GM19240 (cell line): ENCODE data around the gene MYH9.

Source experiments
- DNase-seq: peaks from one replicate; pipeline ENCODE4 v3.0.0; 2011; ENCODE audit warnings: low spot score; ENCODE audit not compliant: insufficient read length

MYH9 gene

DNA sequence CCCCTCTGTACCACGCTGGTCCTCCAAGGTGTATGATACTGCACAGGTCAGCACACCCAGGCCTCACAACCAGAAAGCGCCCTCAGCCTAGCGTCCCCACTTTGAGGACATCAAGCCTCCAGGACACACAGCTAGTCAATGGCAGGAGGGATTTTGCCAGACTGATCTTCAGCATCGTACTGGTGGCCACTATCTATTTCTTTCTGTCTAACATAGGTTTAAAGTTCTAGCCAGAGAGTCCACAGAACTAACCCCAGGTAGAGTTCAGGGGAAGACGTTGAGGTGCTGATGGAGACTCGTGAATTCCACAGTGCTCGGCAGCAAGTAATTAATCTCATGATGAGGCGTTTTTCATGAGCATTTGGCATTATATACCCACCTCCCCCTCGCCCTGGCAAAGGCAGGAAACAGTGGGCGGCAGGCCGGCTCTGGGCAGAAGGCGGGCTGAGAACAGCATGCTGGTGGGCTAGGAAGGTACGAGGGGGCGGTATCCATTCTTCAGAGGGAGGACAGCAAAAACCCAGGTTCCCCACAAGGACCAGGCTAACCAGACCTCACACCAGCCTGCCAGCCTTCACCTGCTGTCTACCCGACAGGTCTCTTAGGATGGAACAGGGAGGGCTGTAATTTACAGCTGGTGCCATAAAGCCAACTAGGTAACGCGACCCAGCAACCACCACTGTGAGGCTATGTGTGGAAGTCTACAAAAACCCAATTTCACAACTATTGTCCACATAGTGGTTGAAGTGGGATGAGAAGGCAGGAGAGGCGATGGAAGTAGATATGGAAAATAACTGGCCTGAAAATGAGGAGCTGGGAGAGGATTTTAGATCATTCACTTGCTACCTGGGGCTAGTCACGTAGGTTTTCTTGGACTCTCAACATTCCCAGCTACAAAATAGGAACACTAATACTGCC, 18.5 kb downstream of the MYH9 start:
- no peak for DNase-seq

DNA sequence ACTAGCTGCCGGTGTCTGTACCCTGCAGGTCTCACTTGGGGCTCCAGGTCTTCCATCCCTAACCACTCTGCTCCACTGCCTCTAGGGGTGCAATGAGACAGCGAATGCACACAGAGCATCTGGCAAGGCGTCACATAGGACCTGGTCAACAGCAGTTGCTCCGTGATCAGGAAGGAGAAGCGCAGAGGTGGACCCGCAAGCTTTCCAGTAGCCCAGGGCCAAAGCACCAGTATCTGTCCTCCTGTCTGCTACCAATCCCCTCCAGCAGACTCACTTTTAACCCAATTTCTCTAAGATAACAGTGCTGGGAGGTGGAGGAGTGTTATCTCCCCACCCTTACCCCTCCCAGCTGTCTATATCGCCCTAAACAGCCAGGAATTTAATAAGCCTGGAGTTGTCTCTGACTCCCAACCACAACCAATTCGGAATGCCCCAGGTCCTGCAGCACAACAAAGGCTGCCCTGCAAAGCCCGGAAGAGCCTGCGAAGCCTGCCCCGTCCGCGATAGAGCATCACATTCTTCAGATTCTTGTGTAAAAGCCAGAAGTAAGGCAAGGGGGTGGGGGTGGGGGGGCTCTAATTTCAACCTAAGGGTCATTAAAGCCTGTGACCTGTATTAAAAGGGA, 19.3 kb downstream of the MYH9 start:
- DNase-seq, result no peak

DNA sequence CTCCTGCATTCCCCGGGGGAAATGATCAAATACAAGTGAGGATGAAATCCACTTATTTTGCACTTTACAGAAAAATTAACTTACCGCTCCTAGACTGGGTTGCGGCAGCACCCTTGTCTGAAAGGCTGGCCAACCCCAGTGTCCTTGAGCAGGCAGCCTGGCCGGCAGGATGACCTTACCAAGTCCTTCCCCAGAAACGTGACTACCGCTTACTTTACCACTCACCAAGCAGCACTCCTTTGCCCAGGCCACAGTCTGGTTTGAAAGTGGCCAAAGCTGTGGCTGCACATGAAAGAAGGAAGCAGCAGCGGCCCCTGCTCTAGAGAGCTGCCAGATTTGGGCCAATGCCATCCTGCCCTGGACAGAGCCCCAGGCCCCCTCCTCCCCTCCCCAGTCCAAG, 20.3 kb downstream of the MYH9 start:
- no peak for DNase-seq

DNA sequence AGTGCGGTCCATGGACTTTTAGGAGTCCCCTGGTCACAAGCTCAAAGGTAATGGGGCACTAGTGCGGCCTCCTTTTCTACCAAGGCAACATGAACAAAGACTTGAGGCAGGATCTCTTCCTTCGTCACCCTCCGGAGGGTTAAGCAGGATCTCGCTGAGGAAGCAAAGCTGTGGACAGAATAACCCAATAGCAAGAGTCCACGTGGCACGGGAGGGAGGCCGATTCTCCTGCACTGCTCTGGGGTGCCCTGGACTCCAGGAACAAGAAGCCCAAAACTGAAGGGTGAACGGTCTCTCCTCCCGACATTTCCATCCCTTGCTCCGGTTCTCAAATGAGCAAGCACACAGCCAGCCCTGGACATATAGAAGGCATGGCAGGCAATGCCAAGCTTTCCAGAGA, 20.7 kb downstream of the MYH9 start:
- DNase-seq, result no peak

DNA sequence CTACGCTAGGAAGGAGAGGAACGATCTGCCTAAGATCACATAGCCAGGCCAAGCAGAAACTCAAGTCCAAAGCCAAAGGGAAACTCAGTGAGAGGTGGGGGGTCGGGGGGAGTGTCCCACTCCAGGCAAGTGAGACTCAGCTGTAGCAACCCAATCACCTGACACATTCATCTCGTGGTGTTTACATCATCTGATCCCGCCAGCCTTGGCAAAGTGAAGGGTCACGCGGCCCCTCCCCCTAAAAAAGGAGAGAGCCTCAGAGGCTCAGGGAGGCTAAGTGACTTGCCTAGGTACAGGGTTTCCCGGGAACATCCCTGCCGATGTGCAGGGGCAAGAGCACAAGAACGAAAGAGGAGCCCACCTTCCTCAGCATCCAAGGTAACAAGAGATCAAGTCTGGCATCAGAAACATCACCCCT, 21.5 kb downstream of the MYH9 start:
- no peak for DNase-seq

DNA sequence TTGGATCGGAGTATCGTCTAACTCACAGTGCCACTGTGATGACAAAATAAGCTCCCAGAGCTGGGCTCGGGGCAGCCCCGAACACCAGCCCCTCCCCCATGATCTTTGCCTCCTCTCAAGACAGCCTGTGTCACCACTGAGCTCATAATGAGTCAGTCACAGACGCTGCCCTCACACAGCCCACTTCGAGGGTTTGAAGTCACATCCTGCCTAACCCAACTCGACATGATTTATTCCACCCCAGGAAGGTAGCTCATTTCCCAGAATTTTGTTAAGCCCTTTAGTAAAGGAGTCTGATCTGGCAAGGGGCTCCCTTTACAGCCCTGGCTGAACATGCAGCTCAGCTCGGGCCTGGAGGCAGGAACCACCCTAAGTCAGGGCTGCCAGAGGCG, 22.8 kb downstream of the MYH9 start:
- DNase-seq, result no peak

DNA sequence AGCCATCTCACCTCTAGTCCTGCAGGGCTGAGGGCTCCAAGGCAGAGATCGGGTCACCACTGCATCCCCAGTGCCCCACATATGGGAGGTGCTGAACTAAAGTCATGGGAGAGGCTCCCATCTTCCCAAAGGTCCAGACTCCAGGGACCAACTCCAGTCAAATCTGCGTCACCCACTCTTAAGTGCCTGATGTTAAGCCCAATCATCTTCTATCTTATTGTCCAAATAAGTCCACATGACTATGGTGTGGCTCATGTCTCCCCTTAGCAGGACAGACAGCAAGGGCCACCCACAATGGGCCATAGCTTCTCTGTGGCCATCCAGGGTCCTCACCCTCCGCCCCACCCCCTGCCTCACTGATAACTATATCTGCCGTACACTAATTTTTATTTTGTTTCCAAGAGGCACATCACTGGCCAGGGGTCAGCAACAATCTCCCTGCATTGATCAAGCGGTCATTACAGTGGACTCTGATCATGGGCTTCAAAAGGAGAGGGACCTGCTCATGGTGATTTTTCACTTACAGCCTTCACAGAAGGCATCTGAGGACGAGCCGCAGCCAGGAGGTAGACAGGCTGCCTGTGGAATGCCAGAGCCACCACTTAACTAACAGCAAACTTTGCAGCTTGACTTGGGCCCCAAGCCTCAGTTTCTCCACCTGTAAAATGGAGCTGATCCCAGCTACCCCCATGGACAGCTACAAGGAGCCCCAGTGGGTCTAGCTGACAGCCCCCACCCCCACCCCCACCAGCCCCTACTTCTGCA, 23.3 kb downstream of the MYH9 start:
- no peak for DNase-seq

DNA sequence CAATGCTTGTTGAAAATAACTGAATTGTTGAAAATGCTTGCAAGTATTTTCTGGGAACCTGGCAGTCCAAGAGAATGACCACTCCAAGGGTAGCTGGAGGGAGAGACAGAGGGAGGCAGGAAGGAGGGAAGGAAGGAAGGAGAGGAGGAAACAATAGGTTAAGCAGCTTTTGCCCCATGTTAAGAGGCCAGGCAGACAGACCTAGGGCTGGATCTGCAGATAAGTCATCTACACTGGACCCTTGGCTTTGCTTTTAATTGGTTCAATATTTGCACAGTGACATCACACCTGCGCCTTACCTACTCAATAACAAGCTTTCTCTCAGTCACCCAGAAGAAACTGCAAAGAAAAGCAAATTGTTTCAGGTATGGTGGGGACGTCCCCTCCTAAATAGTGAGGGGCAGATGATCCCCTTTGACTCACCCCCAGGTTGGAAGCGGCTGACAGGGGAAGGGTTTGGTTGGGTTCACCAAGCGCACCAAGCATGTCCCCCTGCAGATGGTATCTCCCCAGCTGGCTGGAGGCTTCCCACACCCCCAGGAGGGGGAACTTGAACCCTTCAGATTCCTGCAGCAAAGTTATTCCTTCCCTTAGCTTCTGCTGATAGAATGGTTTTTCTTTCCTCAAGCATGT, 24.3 kb downstream of the MYH9 start:
- DNase-seq, result no peak

DNA sequence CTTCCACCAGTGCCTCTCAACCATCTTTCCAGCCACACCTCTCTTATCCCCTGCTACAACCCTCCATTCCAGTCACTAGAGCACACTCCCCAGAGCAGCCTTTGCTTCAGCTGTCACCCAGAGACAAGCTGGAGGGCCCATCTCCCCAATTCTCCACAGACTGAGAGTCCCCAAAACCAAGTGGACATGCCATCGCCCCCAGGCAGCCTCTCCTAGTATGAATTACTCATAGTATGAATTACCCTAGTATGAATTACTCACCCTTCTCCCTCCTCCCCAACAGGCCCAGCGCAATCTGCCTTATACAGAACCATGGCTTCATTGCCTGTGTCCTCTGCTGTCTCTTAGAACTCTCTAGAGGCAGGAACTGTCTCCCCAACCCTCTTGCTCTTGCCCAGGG, 24.8 kb downstream of the MYH9 start:
- DNase-seq, result no peak

DNA sequence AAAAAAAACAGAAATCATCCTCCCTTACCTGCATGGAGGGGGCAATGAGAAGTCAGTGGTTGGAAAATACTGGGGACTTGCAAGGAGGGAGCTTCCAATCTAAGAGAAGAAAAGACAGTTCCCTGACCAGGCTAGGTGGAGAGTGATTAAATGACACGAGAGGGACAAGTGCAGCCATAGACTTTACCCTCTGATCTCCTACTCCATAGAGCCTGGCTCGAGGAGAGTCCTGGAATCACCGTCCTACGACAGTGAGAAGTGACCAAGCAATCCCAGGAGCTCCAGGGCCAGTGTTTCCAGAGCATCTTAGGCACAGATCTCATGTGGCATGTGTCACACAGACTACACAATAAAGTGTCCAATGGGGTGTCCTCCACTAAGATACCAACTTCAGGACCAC, 25.7 kb downstream of the MYH9 start:
- no peak for DNase-seq

DNA sequence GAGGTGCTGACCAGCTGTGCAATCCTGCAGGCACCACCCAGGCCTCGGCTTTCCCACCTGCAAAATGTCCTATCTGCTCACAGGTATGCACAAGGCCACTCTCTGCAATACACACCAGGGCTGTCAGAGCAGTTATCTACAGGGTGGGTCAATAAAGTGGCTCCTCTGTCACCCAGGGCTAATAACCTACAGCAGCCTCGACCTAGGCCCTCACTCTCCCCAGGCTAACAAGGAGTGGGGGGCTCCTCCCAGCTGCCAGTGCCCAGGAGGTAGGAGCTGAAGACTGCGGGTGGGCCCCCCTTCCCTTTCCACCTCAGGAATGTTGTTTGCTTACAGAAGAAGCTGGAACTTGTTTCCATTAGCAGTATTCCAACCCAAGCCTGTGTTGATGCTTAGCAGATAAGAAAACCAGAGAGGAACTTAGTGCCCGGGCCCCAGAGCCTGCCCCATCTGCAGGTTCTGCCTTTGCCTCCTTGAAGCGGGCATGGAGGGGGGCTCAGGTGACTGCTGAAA, 26.8 kb downstream of the MYH9 start:
- DNase-seq, result no peak

DNA sequence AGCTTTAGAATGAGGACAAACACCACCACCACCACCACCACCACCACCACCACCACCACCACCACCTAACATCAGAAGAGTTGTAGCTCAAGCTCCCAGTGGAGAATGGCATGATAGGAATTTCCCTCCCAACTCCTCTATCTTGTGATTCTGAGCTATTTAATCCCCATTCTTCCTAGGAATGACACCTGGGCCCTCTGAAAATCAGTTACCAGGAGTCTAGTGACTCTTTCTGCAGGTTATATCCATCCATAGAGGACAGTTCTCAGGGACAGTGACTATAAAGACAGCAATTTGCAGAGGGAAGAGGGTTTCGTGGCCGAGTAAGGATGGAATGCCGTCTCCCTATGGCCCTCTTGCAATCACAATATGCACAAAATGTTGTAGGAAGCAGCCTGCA, 27.8 kb downstream of the MYH9 start:
- no peak for DNase-seq

DNA sequence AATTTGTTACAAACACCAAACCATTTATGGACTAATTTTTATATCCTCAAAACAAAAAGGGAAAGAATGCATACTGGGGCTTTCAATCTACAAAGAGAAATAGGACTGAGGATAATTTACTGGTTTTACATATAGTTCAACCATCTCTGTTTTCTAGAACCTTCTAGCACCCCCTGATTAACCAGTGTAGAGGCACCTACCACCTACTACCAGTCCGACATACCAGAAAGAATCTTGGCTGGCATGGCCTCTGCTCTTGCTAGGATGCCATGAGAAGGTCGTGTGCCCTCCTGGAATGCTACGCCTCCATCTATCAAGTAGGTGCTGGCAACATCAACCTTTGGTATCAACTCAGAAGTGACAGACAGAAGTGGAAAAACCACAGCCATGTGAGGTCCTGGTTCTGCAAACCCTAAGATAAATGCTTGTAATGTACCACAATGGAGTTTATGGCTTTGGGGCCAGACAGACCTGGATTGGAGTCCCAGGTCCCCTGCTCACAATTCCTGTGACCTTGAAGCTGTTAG, 28.2 kb downstream of the MYH9 start:
- DNase-seq, result no peak

DNA sequence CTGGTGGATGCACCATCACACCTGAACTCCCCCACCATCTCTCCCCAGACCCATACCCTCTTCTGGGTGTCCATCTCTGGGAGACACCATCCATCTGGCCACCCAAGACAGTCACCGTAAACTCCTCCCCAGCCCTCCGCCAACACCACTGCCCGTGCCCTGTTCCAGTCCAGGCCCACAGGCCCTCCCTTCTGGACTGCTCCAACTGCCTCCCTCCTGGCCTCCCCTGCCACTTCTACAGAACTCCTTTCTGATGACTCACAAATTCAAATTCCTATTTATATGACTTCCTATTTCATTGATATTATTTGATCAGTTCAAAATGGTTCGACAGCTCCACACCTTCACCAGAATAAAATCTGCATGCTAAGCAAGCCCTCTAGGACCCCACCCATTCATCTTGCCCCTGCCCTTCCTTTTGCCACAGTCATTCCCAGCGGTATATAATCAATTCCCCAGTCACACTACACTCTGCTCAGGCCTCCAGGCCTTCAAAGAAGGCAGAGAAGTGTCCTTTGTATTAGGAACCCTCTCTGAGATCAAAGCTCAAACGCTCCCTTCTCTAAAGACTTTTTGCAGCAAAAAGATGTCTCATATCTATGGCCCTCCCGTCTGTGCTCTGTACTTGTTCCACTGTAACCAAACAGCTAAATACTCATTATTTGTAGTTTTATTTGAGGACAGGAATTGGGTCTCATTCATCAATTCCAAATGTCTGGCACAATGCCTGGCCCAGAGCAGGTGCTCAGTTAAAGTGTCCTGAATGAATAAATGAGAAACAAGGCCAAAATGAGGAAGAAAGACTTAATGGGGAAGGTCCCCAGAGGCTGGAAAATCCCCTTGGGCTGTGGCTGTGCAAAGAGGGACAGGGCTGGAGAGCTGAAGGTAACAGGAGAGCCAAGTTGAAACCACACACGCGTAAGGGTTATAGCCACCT, 29.0 kb downstream of the MYH9 start:
- peak; percentile 41 for DNase-seq

DNA sequence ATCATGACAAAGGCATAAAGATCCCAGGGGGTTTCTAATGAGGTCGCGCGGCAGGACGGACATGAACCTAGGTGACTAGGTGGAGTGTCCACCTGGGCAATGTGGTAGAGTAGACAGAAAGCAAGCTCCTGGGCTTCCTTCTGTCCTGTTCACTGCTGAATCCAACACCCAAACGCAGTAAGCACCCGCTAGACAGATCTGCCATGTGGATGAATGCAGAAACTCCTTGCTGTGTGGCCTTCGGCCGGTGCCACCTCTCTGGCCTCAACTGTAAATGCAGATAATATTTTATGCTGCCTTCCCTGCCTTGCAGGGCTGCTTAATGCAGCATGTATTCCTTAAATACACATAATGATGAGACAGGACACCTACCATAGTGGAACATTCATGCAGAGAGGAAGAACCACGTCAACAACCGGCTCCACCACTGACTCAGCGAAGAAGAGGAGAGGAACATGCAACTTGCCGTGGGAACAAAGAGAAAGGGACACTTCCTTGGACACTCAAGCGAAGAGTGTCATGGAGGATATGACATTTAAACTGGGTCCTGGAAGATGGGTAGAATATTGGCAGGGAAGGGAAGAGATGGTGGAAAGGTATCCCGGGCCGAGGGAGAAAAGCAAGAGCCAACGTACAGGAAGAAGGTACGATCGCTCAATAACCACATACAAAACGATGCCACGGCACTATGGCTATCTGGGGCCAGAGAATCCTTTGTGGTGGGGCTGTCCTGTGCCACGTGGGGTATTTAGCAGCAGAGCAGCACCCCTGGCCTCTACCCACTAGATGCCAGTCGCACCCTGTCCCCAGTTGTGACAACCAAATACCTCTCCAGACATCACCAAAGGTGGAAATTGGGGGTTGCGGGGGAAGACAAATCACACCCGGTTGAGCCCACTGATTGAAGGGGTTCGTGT, 30.8 kb downstream of the MYH9 start:
- no peak for DNase-seq

DNA sequence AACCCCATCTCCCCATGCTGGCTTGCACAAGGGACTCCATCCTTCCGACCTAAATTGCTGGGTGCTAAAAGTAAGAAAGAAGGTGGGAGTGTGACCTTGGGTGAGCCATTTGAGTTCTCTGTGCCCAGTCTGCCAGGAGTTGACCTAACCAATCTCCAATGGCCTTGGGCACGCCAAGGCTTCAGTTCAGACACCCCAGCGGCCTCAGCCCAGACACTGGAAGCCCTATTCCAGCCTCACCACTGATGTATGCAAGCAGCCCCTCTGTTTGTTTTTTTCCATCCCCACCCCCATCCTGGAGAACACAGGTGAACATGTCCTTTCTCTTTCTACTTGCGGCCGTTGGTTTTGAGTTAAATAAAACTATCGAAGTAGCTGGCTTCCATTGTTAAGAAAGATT, 31.9 kb downstream of the MYH9 start:
- DNase-seq, result no peak

DNA sequence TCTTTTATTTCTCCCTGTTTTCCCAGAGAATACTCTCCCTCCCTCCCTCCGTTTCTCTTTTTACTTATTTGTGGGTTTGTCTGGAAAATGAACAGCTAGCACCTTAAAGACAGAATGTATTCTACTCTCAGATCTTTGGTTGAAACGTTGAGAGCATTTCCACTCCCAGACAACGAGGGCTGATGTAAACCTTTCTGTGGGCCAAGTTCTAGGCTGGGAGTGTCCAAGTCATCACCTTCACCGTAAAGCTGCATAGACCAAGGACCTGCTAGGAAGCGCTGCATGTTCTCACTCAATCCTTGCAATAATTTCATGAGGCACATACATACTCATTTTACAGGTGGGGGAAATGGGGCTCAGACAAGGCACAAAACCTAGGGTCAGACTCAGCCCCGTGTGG, 32.4 kb downstream of the MYH9 start:
- DNase-seq, result no peak

DNA sequence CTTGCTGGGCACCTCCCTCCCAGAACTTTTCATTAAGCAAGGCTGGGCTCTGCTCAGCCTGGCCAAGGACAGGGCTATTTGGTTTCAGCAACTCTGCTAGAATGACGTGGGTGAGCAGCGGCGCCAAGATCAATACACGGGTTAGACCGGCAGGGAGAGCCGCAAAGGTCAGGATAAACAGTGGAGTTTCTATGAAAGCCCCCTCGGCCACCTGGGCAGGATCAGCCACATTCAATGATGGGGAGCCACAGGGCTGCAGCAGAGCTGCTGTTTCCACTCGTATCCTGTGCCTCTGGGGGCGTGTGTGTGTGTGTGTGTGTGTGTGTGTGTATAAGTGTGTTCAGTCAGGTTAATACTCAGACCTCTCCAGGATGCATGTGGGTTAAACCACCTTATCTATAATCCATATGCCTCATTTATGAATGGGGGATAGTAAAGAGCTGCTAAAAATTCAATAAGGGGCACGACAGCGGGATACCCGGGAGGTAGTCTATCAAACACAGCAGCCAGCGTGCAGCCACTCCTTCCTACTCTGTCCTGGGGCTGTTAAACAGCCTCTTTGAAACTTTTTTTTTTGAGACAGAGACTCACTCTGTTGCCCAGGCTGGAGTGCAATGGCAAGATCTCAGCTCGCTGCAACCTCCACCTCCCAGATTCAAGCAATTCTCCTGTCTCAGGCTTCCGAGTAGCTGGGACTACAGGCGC, 34.8 kb downstream of the MYH9 start:
- DNase-seq, result no peak
